Fibroblast of skin of right quadriceps (primary cell): Measurements from ENCODE around the gene NCAN.

Experiments used
- DNase-seq: peaks from one replicate; pipeline ENCODE4 v3.0.0-alpha.2; 2013

Gene NCAN

GRCh38 chr19:19297759-19298158, 86.0 kb downstream of the NCAN start:
- DNase-seq = no peak

GRCh38 chr19:19300613-19301012, 88.9 kb downstream of the NCAN start:
- DNase-seq = no peak
